ENCODE measurements around the gene PPP6R3.

GRCh38 chr11:68418648-68419047 lies 41.9 kb upstream of the PPP6R3 start:
- TF ChIP-seq CTCF (IDR thresholded peaks at IDR 0.05) = no peak
- no peak for TF ChIP-seq POLR2A (IDR thresholded peaks at IDR 0.05)
- TF ChIP-seq POLR2AphosphoS5 (IDR thresholded peaks at IDR 0.05) = no peak
